GM20000 (cell line): ENCODE results near the gene MS4A10.

Experiments used
- DNase-seq: peaks from one replicate; pipeline ENCODE4 v3.0.0; 2012; ENCODE audit warnings: low spot score
- TF ChIP-seq, protein P1 (sequence below): IDR thresholded peaks from 2 replicates; pipeline ENCODE4 v1.5.1; 2012; ENCODE audit warnings: mild to moderate bottlenecking, control low read depth; ENCODE audit errors: extremely low read depth, missing control alignments

MS4A10 gene

DNA sequence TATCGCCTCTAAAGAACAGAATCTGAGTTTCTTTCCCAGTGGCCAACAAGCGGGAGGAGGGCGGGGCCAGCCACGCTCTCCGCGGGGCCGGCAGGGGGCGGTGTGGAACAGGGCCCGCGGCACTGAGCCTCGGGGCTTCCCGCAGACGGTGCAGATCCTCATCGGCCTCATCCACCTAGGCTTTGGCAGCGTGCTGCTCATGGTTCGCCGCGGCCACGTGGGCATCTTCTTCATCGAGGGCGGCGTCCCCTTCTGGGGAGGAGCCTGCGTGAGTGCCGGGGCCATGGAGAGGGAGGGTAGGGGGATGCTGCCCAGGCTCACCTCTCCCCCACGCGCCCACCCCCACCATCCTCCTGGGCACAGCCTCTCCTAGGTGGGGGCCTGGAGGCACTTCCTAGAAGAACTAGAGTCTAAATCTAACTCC, 17.7 kb upstream of the MS4A10 start:
- TF ChIP-seq, protein P1, sequence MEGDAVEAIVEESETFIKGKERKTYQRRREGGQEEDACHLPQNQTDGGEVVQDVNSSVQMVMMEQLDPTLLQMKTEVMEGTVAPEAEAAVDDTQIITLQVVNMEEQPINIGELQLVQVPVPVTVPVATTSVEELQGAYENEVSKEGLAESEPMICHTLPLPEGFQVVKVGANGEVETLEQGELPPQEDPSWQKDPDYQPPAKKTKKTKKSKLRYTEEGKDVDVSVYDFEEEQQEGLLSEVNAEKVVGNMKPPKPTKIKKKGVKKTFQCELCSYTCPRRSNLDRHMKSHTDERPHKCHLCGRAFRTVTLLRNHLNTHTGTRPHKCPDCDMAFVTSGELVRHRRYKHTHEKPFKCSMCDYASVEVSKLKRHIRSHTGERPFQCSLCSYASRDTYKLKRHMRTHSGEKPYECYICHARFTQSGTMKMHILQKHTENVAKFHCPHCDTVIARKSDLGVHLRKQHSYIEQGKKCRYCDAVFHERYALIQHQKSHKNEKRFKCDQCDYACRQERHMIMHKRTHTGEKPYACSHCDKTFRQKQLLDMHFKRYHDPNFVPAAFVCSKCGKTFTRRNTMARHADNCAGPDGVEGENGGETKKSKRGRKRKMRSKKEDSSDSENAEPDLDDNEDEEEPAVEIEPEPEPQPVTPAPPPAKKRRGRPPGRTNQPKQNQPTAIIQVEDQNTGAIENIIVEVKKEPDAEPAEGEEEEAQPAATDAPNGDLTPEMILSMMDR, result peak; percentile 51
- peak; percentile 51 for DNase-seq

DNA sequence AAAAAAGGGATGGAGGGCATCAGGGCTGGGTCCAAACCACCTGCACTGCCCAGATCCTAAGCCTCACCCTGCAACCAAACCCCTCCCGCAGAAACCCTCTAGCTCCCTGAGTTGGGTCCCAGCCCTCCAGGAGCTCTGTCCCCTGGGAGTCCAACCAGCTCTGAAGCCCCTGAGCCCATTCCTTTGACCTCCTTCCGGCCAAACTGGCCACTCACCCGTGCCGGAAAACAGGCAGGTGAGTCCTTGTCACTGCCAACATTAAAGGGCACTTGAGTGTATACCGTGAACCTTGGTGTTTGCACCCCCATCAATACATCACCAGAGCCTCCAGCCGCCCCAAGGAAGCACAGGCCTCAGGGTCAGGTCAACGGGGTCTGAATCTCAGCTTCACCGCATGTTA, 16.9 kb upstream of the MS4A10 start:
- DNase-seq, result no peak
- TF ChIP-seq, protein P1, result no peak

DNA sequence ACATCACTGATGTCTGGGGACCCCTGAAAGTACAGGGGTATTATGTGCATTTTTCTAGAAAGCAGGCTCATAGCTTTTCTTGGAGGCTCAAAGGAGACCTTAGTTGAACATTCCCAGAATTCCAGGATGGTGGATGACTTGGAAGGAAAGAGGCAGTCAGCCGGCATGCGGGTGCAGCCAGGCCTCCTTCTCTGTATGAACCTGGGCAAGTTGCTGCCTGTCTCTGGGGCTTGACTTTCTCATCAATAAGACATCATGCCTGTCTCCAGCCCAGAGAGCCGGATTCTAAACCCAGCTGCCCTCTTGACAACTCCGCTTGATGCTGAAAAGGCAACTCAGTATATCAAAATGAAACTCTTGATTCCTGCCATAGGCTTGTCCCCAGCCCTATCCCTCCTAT, 15.9 kb upstream of the MS4A10 start:
- no peak for DNase-seq
- TF ChIP-seq, protein P1, result no peak

DNA sequence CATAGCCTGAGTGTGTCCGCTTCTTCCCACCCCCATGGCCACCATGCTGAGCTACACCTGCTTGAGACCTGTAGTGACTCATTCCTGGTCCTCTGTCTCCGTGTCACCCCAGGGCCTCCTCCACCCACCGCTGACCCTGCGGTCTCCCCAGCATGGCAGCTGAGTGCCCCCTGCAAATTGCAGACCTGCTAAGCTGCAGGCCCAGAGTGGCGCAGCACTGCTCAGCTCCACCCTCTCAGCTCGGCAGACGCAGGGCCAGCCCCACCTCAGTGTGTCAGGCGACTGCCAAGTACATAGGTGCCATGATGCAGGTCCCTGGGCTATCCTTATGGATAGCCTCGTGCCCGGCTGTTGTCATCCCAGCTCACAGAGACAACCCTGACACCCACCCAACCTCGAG, 15.3 kb upstream of the MS4A10 start:
- TF ChIP-seq, protein P1, result no peak
- no peak for DNase-seq

DNA sequence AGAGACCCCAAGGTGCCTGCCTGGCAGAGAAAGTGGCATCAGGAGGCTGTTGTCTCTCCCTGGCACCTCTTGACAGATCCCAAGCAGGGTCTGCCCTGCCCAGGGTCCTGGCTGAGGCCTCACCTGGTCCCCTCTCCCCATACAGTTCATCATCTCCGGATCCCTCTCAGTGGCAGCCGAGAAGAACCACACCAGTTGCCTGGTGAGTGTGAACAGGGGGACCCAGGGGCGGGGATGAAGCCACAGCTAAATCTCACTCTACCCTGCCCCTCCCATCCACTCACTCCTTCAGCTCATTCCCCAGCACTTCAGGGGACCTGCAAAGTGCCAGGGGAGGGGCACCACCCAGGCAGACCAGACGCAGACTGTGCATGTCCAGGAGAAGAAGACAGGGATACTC, 14.0 kb upstream of the MS4A10 start:
- TF ChIP-seq, protein P1, result no peak

DNA sequence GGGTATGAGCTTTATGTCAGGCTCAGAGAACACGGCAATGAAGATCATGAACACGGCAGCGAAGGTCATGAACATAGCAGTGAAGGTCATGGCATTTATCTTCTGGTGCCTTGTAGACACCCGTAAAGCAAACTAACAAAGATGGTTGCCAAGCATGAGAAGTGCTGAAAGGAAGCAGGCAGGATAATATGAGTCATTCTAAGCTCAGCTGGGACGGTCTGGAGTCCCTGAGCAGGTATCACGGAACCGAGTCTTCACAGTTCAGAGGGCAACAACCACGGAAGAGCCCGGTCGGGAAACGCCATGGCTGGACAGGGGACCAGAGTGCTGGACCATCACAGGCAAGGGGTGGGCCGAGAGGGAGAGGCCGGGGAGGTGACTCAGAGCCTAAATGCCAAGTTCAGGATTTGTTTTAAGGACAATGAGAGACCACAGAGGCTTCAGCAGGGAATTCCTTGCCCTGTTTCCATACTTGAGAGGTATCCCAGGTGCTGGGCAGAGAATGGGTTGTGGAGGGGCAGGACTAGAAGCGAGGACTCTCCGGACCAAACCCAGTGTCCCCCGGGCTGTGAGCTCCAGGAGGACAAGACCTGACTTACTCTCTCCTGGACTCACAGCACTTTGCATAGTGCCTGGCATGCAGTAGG, 13.1 kb upstream of the MS4A10 start:
- TF ChIP-seq, protein P1, result no peak
- no peak for DNase-seq

More for the DNA sequence above, 14.0 kb upstream of the MS4A10 start:
- DNase-seq, result no peak

DNA sequence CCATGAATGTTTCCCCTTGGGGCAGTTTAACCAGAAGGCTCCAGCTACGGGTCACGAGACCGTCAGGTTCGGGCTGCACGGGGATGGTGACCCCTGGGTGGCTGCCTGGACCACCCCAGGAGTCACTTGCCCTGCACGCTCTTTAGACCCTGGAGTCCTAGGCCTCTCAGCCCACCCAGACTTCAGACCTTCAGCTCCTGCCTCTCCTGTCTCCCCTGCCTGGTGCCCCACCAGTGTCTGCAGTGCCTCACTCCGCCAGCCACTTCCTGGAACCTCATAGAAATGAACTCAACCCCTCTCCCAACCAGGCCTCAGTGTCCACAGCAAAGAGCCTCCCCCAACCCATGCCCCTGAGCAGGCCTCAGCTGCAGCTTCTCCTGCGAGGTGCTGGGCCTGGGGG, 12.5 kb upstream of the MS4A10 start:
- TF ChIP-seq, protein P1, result no peak

More for the DNA sequence above, 12.5 kb upstream of the MS4A10 start:
- no peak for DNase-seq
